ENCODE data around the gene ITGA4.

ITGA4 gene

DNA sequence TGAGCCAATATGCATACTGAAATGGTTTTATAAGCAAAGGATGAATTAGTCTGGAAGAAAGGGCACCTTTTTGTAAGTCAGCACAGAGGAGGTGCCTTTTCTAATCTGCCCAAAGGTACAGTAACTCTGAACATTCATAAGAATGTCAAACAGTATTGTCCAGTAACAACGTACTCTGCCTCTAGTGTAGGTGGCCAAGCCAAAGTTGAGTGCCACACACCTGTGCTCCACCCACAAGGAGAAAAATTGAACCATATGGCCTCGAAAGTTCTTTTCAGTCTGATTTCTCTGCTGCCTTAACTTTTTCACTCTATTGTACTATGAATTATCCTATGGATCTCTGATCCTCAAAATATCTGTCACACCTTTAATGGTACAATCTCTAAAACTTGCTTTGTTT, 112.9 kb downstream of the ITGA4 start:
- no peak overlapping the region for H3K4me3 ChIP-seq
- no peak overlapping the region for H3K27ac ChIP-seq
- no peaks in the 10 kb centered on the region for H3K36me3 ChIP-seq
- no peaks in the 10 kb centered on the region for H3K9me3 ChIP-seq (replicated peaks in 1 of 11)
- H4K20me1 ChIP-seq: no peaks in the 10 kb centered on the region
- H3K27me3 ChIP-seq: no peaks in the 10 kb centered on the region
- no peak for TF ChIP-seq Cebpa-rat (IDR thresholded peaks at IDR 0.05)
- peaks cover 0 to 4% (median 0%) of the 10 kb centered on the region in 10 experiments; a peak in 8 of 20 replicates for H3K4me1 ChIP-seq
- H3K9ac ChIP-seq: no peak overlapping the region
- no peak overlapping the region for H3K4me2 ChIP-seq

DNA sequence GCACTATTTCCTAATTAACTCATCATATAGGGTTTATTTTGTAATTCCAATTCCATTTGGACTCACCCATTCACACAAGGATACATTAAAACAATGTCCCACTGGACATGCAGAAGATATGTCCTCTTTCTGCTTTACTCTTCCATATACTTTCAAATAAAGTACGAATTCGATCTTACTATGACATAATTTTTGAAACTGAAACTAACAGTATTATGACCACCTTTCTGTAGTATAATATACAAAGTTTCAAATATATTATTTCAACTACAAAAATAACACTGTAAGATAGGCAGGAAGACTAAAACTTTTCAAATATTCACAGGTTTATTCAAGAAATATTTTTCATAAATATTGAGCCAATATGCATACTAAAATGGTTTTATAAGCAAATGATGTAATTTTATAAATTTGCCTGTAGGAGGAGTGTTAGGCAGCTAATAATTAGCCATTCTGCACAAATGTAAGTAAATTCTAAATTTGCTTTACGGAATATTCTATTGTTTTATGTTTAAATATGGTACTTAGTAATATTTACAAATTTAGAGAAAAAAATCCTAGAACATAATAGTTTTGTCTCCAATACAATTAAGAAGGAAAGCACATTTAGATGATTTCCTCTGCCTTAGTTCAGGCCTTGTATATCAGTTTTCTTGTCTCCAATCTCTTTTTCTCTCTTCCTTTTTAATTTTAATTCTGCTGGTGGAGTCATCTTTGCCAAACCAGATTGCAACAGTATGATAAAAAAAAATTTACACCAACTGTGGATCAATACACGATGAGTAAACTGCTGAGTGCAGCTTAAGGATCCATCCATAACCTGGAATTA, 113.9 kb downstream of the ITGA4 start:
- no peak for TF ChIP-seq Cebpa-rat (IDR thresholded peaks at IDR 0.05)
- Histone ChIP-seq H3K4me3 (no peak overlapping the region), H4K20me1 (no peaks in the 10 kb centered on the region), H3K27ac (no peak overlapping the region), H3K4me1 (peaks cover 0 to 11% (median 3%) of the 10 kb centered on the region in 10 experiments; a peak in 9 of 20 replicates), H3K9ac (no peak overlapping the region), H3K27me3 (no peaks in the 10 kb centered on the region), H3K9me3 (replicated peaks in 1 of 11) (no peaks in the 10 kb centered on the region), H3K36me3 (no peaks in the 10 kb centered on the region), H3K4me2 (no peak overlapping the region)

DNA sequence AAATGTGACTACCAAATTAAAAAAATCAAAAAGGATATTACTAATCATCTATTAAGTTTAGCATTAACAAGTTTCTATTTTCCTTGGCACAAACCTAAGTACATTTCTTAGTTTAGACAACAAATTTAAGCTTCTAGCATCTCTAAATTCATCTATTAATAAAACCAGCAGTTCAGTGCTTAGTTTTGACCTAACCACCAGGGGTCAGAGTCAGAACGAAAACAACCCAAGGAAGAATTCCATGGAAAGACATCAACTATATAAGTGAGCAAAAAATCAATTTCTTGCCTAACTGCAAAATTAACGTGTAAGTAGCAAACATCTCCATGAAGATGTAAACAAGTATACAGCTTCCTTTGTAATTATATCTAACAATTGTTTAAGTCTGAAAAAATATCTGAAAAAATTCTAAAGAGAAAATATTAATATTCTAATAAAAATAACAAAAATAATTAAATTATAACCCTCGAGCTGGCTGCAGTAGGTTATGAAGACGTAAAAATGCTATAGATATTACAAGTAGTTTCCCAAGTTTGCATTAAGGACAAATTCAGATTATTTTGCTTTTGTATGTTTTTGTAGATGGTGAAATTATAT, 116.1 kb downstream of the ITGA4 start:
- no peaks in the 10 kb centered on the region for H3K9me3 ChIP-seq (replicated peaks in 1 of 11)
- no peak for TF ChIP-seq Cebpa-rat (IDR thresholded peaks at IDR 0.05)
- no peaks in the 10 kb centered on the region for H3K27me3 ChIP-seq
- H3K9ac ChIP-seq: no peak overlapping the region
- H3K4me2 ChIP-seq: no peak overlapping the region
- H4K20me1 ChIP-seq: no peaks in the 10 kb centered on the region
- H3K27ac ChIP-seq: no peak overlapping the region
- H3K4me1 ChIP-seq: peaks cover 0 to 11% (median 3%) of the 10 kb centered on the region in 10 experiments; a peak in 9 of 20 replicates
- H3K36me3 ChIP-seq: no peaks in the 10 kb centered on the region
- H3K4me3 ChIP-seq: no peak overlapping the region

DNA sequence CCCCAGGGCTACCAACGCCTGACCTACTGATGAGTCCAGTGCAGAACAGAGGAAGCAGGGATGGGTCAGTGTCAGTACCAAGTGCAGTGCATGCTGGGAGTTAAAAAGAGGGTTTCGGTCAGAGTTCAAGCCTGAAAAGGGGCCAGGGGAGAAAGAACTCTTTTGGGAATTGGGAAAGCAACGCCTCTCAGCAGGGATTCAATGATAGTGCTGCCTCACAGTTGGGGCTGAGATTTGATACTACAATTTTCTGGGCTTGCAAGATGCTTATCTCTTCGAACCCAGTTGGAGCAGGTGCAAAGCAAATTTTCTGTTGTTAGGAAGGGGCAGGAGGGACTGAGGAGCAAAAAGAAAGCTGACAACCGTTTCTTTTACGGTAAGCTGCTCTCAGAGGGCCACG, 117.1 kb downstream of the ITGA4 start:
- H3K27ac ChIP-seq: no peak overlapping the region
- H3K4me2 ChIP-seq: no peak overlapping the region

DNA sequence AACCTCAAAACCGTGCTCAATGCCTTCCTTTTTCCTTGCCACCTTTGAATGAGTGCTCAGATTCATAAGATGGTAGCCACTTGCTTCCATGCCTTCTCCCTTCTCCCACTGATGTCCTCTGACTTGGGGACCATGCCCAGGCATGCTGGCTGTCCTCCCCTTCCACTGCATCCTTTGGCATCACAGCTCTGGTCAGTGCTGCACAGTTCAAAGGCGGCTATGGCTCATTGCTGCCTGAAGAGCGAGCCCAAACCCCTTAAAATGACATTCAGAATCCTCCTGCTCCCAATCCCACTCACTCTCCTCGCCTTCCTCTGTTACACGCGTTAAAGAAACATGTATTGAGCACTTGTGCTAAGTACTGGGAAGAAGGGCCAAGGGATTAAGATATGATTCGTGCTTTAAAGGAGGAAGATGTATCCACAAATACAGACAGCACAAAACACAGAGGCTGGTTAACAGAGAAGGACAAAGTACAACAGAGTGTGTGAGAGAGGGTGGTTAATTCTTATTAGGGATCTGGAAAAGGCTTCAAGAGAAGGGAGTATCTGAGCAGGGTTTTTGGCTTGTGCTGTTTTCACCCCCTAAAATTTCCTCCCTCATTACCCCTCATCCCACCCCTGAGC, 118.0 kb downstream of the ITGA4 start:
- H3K4me2 ChIP-seq: peak overlapping the region in 5 of 11 experiments; percentile 16 to 75 (median 44); a peak in 8 of 22 replicates
- H3K4me3 ChIP-seq: no peak overlapping the region
- 0 out of 22 replicates have a peak overlapping the region, but pooled peaks of 2 of the 11 experiments have one; percentile 8 to 14 for H3K27ac ChIP-seq
- H4K20me1 ChIP-seq: no peaks in the 10 kb centered on the region
- peaks cover 0 to 11% (median 3%) of the 10 kb centered on the region in 10 experiments; a peak in 9 of 20 replicates for H3K4me1 ChIP-seq
- H3K27me3 ChIP-seq: no peaks in the 10 kb centered on the region
- no peaks in the 10 kb centered on the region for H3K9me3 ChIP-seq (replicated peaks in 1 of 11)
- no peaks in the 10 kb centered on the region for H3K36me3 ChIP-seq
- TF ChIP-seq Cebpa-rat (IDR thresholded peaks at IDR 0.05): no peak
- H3K9ac ChIP-seq: peak overlapping the region in 1 of 11 experiments; percentile 25; a peak in 1 of 22 replicates

More for the DNA sequence above, 117.1 kb downstream of the ITGA4 start:
- TF ChIP-seq Cebpa-rat (IDR thresholded peaks at IDR 0.05): no peak
- H3K36me3 ChIP-seq: no peaks in the 10 kb centered on the region
- H3K4me1 ChIP-seq: peaks cover 0 to 11% (median 3%) of the 10 kb centered on the region in 10 experiments; a peak in 9 of 20 replicates
- H3K4me3 ChIP-seq: no peak overlapping the region
- no peak overlapping the region for H3K9ac ChIP-seq
- H3K27me3 ChIP-seq: no peaks in the 10 kb centered on the region
- H4K20me1 ChIP-seq: no peaks in the 10 kb centered on the region
- no peaks in the 10 kb centered on the region for H3K9me3 ChIP-seq (replicated peaks in 1 of 11)

DNA sequence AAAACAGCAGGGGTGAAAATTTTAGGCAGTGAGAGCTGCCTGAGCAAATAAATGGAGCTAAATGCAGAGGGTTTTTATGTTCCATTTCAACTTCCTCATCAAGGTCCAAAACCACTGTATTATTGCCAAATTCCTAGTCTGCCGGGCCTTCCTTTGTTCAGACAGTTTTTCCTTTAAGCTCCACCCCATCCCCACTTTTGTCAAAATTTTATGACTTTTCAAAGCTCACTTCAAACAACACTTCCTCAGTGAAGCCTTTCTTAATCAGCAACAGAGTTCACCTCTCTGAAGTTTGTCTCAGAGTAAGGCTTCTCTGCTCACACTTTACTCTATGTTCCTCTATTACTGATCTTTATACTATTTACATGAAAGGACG, 118.5 kb downstream of the ITGA4 start:
- Histone ChIP-seq H3K4me1 (peaks cover 0 to 11% (median 3%) of the 10 kb centered on the region in 10 experiments; a peak in 9 of 20 replicates), H4K20me1 (no peaks in the 10 kb centered on the region), H3K9ac (peak overlapping the region in 1 of 11 experiments; percentile 25; a peak in 1 of 22 replicates), H3K27me3 (no peaks in the 10 kb centered on the region), H3K27ac (0 out of 22 replicates have a peak overlapping the region, but pooled peaks of 2 of the 11 experiments have one; percentile 8 to 14), H3K9me3 (replicated peaks in 1 of 11) (no peaks in the 10 kb centered on the region), H3K4me3 (no peak overlapping the region), H3K36me3 (no peaks in the 10 kb centered on the region), H3K4me2 (peak overlapping the region in 5 of 11 experiments; percentile 16 to 75 (median 44); a peak in 7 of 22 replicates)
- TF ChIP-seq Cebpa-rat (IDR thresholded peaks at IDR 0.05): no peak

DNA sequence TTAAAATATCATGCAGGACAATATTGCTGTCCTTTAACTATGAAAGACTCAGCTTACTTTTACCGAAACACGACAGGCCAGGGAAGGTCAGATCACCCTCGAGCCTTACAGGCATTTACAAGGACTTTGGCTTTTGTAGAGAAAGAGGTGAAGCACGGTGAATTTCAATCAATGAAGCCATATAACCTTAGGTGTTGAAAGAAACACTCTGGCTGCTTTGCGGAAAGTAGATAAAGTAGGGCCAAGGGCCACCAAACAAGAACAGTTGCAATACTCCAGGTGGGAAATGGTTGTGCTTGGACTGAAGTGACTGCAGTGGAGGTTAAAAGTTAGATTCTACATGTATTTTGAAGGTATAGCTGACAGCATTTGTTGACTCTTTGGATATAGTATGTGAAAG, 119.2 kb downstream of the ITGA4 start:
- no peaks in the 10 kb centered on the region for H3K36me3 ChIP-seq
- no peak overlapping the region for H3K4me2 ChIP-seq
- peaks cover 0 to 11% (median 3%) of the 10 kb centered on the region in 10 experiments; a peak in 9 of 20 replicates for H3K4me1 ChIP-seq
- no peaks in the 10 kb centered on the region for H3K27me3 ChIP-seq
- H3K4me3 ChIP-seq: no peak overlapping the region
- H3K9me3 ChIP-seq (replicated peaks in 1 of 11): no peaks in the 10 kb centered on the region
- H3K9ac ChIP-seq: no peak overlapping the region
- no peak for TF ChIP-seq Cebpa-rat (IDR thresholded peaks at IDR 0.05)
- H4K20me1 ChIP-seq: no peaks in the 10 kb centered on the region
- no peak overlapping the region for H3K27ac ChIP-seq

DNA sequence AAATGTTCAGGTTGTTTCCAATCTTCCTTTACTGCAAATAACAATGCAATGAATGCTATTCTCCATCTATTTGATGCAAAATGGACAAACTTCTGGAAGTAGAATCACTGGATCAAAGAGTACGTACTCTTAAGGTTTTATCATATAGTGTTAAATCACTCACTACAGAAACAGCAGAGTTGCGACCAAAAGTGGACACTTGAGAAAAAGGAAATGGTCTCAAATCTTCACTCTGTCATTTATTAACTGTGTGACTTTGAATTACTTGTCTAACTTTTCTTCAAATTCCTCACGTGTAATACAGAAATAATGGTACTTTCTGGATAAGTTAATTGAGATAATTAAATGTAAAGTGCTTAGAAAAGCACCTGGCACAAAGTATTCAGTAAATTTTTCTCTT, 121.6 kb downstream of the ITGA4 start:
- Histone ChIP-seq H3K4me3 (no peak overlapping the region), H3K27me3 (no peaks in the 10 kb centered on the region), H3K27ac (no peak overlapping the region), H3K36me3 (no peaks in the 10 kb centered on the region), H3K9me3 (replicated peaks in 1 of 11) (no peaks in the 10 kb centered on the region), H3K9ac (no peak overlapping the region), H4K20me1 (no peaks in the 10 kb centered on the region), H3K4me1 (peaks cover 0 to 11% (median 3%) of the 10 kb centered on the region in 10 experiments; a peak in 9 of 20 replicates), H3K4me2 (no peak overlapping the region)
- TF ChIP-seq Cebpa-rat (IDR thresholded peaks at IDR 0.05): no peak

DNA sequence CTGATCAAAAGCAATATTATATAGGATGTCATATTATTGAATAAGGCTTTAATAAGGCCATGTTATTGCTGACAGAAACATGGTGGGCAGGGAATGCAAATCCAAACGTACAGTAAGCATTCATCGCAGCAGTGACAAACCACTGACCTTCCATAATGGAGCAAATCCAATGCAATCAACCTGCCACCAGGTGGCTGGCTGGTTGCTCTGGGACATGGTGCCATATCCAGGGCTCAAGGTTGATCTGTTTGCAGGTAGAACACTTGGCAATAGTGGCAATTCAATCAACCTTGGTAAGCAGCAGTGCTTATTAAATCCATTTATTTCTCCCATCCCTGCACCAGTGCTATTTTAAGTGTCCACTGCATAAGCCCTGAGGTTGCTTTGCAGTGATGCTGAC, 124.3 kb downstream of the ITGA4 start:
- Histone ChIP-seq H3K4me3 (no peak overlapping the region), H3K4me2 (no peak overlapping the region), H3K4me1 (peaks cover 7 to 14% (median 10%) of the 10 kb centered on the region in 10 experiments)

More for the DNA sequence above, 124.3 kb downstream of the ITGA4 start:
- no peak for TF ChIP-seq Cebpa-rat (IDR thresholded peaks at IDR 0.05)
- H3K9ac ChIP-seq: no peak overlapping the region
- no peak overlapping the region for H3K27ac ChIP-seq
- H3K27me3 ChIP-seq: no peaks in the 10 kb centered on the region
- H4K20me1 ChIP-seq: no peaks in the 10 kb centered on the region
- H3K9me3 ChIP-seq (replicated peaks in 1 of 11): no peaks in the 10 kb centered on the region
- no peaks in the 10 kb centered on the region for H3K36me3 ChIP-seq
